SJCRH30 (cell line): ENCODE measurements around the gene PRTN3. TPM values are rescaled to one million over a fixed set of nuclear protein-coding genes. Genes with fewer than 3 reads are reported as not detected.

Source experiments
- DNase-seq, 2 experiments: peaks; one replicate each; pipeline ENCODE4 v3.0.0-alpha.2; 2015 to 2020
- H3K27ac ChIP-seq: fragments of 250-450 bp; sonication (Bioruptor Pico); 2 replicates; pipeline ENCODE4 v1.5.1; 2020; ENCODE audit warnings: mild to moderate bottlenecking, moderate library complexity
- H3K27me3 ChIP-seq: fragments of 250-450 bp; sonication (Bioruptor Pico); 2 replicates; pipeline ENCODE4 v1.5.1; 2020; ENCODE audit warnings: mild to moderate bottlenecking, moderate library complexity
- H3K36me3 ChIP-seq: fragments of 250-450 bp; sonication (Bioruptor Pico); 2 replicates; pipeline ENCODE4 v1.5.1; 2020; ENCODE audit warnings: mild to moderate bottlenecking, moderate library complexity
- H3K4me1 ChIP-seq: fragments of 250-450 bp; sonication (Bioruptor Pico); 2 replicates; pipeline ENCODE4 v1.5.1; 2020; ENCODE audit warnings: mild to moderate bottlenecking, moderate library complexity
- H3K4me3 ChIP-seq: fragments of 250-450 bp; sonication (Bioruptor Pico); 2 replicates; pipeline ENCODE4 v1.5.1; 2020; ENCODE audit warnings: mild to moderate bottlenecking, moderate library complexity
- H3K9me3 ChIP-seq: fragments of 250-450 bp; sonication (Bioruptor Pico); replicated peaks from 2 replicates; pipeline ENCODE4 v1.5.1; 2020; ENCODE audit warnings: mild to moderate bottlenecking, moderate library complexity
- total RNA-seq: library from RNA; depleted of rRNA; stranded (reverse); fragments of >200 nt; shearing (Covaris generic); gene quantifications from 2 replicates; pipeline ENCODE4 v1.2.3, GENCODE V29; 2014

PRTN3 gene
- total RNA-seq, 1 experiment from 2014 or later: not detected

DNA sequence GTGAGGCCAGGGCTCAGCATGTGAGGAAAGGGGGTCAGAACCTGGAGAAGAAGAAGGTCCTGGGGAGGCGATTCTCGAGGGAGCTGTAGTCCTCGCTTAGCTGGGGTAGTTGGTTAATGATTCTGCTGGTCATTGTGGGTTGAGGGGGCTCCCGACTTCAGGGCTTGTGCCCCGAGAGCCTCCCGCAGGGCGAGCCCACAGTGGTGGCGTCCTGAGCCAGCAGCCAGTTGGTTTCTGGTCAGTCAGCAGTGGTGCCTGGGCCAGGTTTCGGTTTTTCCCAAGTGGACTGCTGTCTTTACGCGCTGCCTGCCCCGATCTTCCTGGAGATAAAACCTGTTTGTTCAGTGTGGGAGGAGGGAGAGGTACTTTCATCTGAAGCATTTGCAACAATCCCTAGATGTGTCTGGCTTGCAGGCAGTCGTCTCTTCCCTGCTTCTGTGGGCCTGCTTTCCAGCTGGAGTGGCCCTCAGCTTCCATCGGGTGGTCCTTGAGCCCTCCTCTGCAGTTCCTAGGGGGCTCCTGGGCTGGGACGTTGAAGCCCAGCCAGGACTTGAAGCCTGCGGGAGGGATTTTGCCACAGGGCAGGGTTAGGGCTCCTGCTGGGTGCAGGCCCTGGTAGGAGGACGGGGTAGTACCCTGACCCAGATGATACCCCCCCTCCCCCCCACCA is 40.3 kb upstream of the PRTN3 start:
- Histone ChIP-seq H3K27me3 (no peaks in the 10 kb centered on the region), H3K27ac (no peak overlapping the region), H3K4me1 (peaks cover 3% of the 10 kb centered on the region; the same call in 1 of the 2 replicates), H3K4me3 (no peak overlapping the region), H3K9me3 (no peaks in the 10 kb centered on the region), H3K36me3 (peaks cover 71% of the 10 kb centered on the region)
- DNase-seq: no peak

DNA sequence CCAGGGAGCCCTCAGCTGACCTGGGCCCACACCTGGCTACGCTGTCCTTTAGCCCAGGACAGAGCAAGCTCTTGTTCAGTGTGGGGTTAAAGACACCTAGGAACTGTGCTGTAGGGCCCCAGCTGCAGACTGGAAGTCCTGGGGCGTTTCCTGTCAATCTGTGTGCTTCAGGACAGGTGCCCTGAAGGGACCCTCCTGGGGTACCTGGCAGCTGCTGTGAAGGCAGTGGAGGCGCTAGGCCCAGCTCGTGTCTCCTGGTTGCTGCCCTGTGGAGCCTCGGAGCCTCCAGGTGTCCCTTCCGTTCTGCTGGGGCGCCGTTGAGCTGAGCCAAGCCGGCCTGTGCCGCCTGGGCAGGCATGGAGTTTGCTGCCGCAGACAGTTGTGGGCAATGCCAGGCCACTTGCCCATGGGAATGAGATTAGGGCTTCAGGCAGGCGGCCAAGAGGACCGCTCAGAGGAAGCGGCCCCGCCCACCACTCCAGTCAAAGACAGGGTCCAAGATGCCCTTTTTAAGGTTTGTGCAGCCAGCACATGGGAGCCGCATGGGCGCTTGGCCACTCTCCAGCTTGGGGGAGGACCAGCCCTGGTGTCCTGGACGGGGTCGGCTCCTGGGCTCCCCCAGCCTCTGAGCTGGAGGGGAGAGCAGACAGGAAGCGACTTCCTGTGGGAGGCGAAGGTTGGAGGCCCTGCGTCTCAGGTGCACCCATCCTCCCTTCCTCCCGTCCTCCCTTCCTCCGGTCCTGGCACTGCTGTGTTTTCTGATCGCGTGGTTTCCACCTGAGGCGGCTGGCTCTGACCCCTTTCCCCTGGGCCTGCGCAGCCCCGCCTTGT is 39.6 kb upstream of the PRTN3 start:
- H3K36me3 ChIP-seq: peaks cover 73% of the 10 kb centered on the region
- H3K4me1 ChIP-seq: peaks cover 3% of the 10 kb centered on the region; the same call in 1 of the 2 replicates
- H3K27me3 ChIP-seq: no peaks in the 10 kb centered on the region
- H3K4me3 ChIP-seq: no peak overlapping the region
- DNase-seq: no peak
- H3K27ac ChIP-seq: no peak overlapping the region
- H3K9me3 ChIP-seq: no peaks in the 10 kb centered on the region

DNA sequence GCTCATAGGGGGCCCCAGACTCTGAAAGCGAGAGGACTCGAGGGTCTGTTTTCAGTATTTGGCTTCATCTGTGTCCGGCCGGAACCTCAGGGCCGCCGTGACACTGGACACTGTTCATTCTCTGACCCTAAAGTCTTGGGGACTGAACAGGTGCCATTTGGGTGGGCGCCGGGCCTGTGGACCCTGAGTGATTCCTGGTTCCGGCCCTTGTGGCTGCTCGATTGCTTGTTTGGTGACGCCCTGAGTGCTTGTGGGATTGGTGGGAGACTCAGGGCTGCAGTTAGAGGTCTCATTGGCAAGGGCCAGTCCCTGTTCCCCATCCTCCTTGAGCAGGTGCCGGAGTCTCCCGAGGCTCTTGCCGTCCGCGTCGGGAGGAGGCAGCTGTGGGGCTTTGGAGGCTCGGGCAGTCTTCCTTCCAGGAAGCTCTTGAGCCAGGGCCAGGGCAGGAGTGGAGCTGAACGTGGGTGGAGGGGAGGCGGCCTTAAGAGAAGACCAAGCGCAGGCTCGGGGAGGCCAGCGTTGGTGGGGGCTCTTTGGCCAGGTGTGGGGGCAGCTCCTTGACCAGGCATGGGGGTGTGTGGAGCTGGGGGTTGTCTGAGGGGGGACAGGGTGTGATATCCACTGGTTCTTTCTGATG is 38.8 kb upstream of the PRTN3 start:
- H3K27me3 ChIP-seq: no peaks in the 10 kb centered on the region
- no peaks in the 10 kb centered on the region for H3K9me3 ChIP-seq
- H3K27ac ChIP-seq: no peak overlapping the region
- H3K4me3 ChIP-seq: no peak overlapping the region
- peaks cover 80% of the 10 kb centered on the region for H3K36me3 ChIP-seq
- peaks cover 3% of the 10 kb centered on the region; the same call in 1 of the 2 replicates for H3K4me1 ChIP-seq
- no peak for DNase-seq

GRCh38 chr19:802498-803098 is 38.2 kb upstream of the PRTN3 start:
- DNase-seq: no peak
- Histone ChIP-seq H3K27ac (no peak overlapping the region), H3K27me3 (no peaks in the 10 kb centered on the region), H3K4me3 (no peak overlapping the region), H3K9me3 (no peaks in the 10 kb centered on the region), H3K36me3 (peaks cover 86% of the 10 kb centered on the region), H3K4me1 (peaks cover 3% of the 10 kb centered on the region; the same call in 1 of the 2 replicates)

DNA sequence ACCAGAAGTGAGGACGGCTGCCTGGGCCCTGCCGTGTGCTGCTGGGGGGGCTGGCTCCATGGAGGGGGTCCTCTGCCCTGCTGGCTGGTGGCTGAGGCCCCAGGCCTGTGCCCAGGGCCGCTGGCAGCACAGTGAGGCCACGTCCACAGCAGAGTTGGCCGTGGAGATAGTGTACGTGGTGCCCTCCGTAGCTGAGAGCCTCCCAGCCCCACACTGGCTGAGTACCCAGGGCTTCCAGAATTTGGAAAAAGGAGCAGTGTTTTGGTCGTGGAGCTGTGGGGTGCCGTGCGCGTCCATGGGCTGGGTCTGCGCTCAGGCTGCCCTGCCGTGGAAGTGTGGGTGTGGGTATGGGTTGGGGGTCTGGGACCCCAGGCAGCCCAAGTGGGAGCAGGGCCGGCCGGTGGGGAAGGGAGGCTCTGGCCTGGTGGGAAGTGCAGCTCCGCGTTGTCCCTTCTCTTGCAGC is 37.7 kb upstream of the PRTN3 start:
- Histone ChIP-seq H3K27ac (no peak overlapping the region), H3K9me3 (no peaks in the 10 kb centered on the region), H3K36me3 (peaks cover 90% of the 10 kb centered on the region), H3K27me3 (no peaks in the 10 kb centered on the region), H3K4me3 (no peak overlapping the region), H3K4me1 (peaks cover 3% of the 10 kb centered on the region; the same call in 1 of the 2 replicates)
- no peak for DNase-seq

GRCh38 chr19:803686-804418 is 36.9 kb upstream of the PRTN3 start:
- DNase-seq: no peak
- Histone ChIP-seq H3K36me3 (peaks cover 88% of the 10 kb centered on the region), H3K27me3 (no peaks in the 10 kb centered on the region), H3K27ac (no peak overlapping the region), H3K4me1 (peaks cover 3% of the 10 kb centered on the region; the same call in 1 of the 2 replicates), H3K9me3 (no peaks in the 10 kb centered on the region), H3K4me3 (no peak overlapping the region)

DNA sequence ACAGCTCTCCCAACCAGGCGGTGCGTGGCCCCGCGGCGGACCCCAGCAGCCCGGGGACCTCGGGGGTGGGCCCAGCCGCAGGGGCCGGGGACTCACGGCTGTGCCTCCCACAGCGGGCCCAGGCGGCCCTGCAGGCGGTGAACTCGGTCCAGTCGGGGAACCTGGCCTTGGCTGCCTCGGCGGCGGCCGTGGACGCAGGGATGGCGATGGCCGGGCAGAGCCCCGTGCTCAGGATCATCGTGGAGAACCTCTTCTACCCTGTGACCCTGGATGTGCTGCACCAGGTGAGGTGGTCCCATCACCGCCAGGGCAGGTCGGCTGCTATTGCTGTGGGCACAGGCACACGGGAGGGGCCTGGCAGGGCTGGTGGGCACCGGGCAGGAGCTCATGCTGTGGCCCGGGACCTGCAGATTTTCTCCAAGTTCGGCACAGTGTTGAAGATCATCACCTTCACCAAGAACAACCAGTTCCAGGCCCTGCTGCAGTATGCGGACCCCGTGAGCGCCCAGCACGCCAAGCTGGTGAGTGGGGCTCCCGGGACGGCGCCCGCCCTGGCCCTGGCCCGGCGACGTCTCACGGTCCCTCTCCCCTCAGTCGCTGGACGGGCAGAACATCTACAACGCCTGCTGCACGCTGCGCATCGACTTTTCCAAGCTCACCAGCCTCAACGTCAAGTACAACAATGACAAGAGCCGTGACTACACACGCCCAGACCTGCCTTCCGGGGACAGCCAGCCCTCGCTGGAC is 36.2 kb upstream of the PRTN3 start:
- Histone ChIP-seq H3K9me3 (no peaks in the 10 kb centered on the region), H3K4me1 (no peaks in the 10 kb centered on the region; the same call in 1 of the 2 replicates), H3K27ac (no peak overlapping the region), H3K4me3 (no peak overlapping the region), H3K36me3 (peaks cover 90% of the 10 kb centered on the region), H3K27me3 (no peaks in the 10 kb centered on the region)
- no peak for DNase-seq

GRCh38 chr19:805166-805551 is 35.6 kb upstream of the PRTN3 start:
- H3K36me3 ChIP-seq: peaks cover 90% of the 10 kb centered on the region

DNA sequence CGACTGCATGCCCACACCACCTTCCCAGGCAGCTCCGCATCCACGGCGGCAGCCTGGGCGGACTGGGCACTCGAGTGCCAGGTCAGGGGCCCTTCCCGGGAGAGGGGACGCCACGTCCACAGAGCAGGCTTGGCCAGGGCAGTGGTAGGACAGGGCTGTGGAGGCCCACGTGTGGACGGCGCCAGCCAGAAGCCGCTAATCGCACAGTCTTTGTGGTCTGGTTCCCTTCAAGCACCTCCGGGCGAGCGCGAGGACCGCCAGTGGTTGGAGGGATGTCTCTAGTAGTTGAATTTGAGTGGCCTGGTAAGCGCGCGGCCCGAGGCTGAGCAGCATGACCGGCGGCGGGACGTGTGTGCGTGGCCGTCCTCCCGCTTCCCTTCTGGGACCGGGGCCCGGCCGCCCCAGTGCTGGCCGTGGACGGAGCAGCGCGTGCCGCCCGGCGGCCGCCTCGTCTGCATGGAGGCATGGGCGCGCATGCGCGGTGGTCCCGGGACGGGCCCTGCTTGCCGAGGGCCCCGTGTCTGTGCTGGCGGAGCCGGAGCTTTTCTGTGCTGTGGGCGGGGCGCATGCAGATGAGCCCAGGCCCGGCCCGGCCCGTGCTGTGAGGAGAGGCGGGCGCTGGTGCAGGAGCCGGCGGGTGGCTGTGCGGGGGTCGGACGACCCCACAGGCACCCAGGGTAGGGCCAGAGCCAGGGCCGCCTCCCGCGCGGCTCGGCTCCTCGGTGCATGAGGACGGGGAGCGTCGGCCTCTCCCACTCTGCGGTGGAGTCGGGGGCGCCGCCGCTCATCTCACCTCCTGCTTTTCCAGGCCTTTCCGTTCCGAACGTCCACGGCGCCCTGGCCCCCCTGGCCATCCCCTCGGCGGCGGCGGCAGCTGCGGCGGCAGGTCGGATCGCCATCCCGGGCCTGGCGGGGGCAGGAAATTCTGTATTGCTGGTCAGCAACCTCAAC is 34.9 kb upstream of the PRTN3 start:
- no peaks in the 10 kb centered on the region for H3K4me1 ChIP-seq
- DNase-seq: no peak
- no peak overlapping the region for H3K27ac ChIP-seq
- peaks cover 91% of the 10 kb centered on the region for H3K36me3 ChIP-seq
- H3K9me3 ChIP-seq: no peaks in the 10 kb centered on the region
- no peak overlapping the region for H3K4me3 ChIP-seq
- no peaks in the 10 kb centered on the region for H3K27me3 ChIP-seq

More at GRCh38 chr19:805166-805551, 35.6 kb upstream of the PRTN3 start:
- H3K9me3 ChIP-seq: no peaks in the 10 kb centered on the region
- no peak for DNase-seq
- H3K4me3 ChIP-seq: no peak overlapping the region
- H3K4me1 ChIP-seq: no peaks in the 10 kb centered on the region; the same call in 1 of the 2 replicates
- H3K27me3 ChIP-seq: no peaks in the 10 kb centered on the region
- no peak overlapping the region for H3K27ac ChIP-seq

DNA sequence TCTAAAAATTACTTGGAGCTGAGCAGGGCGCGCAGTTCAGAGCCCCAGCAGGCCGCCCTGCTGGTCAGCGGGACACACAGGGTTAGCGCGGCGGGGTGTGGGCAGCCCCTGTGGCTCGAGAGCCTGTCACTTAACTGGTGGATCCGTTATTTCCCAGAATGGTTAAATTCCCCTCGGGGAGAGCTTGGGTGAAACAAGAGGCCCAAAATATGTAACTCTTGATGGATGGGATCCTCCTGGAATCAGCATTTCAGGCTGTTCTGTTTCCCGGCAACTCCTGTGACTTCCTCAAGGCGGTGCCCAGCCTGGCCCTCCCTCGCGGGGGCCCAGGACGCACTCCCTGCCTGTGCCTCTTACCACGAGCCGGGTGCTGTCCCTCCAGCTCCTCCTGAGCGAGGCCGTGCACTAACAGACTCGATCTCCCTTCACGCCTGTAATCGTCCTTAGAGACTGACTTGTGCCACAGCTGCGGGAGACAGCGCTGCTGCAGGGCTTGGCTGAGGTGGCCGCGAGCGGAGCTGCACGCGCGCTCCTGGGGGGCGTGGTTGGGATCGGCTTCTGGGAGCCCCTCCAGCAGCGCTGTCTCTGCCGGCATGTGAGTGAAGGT is 33.9 kb upstream of the PRTN3 start:
- Histone ChIP-seq H3K36me3 (peaks cover 92% of the 10 kb centered on the region), H3K27ac (no peak overlapping the region)

DNA sequence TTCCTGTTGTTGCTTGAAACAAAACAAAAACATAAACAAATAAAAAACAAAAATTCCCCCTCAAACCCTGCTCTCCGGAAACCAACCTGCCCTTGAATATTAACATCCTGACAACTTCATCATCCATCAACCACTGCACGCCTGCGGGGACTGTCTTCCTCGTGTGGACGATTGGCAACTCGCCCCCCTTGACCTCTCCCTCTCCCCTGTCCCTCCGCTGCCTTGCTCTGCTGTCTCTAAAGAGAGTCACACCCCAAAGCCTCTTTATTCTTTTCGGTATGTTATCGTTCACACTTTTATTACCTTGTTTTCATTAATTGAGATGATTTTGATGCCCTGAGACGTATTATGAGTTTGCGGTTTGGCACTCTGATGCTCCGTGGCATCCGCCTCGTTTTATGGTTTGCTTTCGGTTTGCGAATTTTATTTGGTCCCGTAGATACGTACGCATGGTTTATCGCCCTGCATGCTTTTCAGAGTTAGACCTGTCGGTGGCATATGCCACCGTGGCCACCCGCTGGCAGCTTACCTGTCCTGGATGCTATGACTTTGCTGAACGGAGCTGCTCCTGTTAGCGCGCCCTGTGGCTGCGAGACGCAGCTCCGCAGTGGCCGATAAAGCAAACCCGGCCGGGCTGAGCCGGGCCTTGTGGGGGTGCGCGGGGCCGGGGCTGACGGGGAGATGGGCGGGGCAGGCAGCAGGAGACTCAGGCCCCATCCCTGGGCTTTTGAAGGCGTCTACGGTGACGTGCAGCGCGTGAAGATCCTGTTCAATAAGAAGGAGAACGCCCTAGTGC is 33.0 kb upstream of the PRTN3 start:
- Histone ChIP-seq H3K36me3 (peaks cover 85% of the 10 kb centered on the region), H3K27me3 (no peaks in the 10 kb centered on the region), H3K4me1 (no peaks in the 10 kb centered on the region), H3K4me3 (no peak overlapping the region), H3K27ac (no peak overlapping the region), H3K9me3 (no peaks in the 10 kb centered on the region)
- DNase-seq: no peak

More for the DNA sequence above, 33.9 kb upstream of the PRTN3 start:
- DNase-seq: no peak
- Histone ChIP-seq H3K4me3 (no peak overlapping the region), H3K4me1 (no peaks in the 10 kb centered on the region), H3K9me3 (no peaks in the 10 kb centered on the region), H3K27me3 (no peaks in the 10 kb centered on the region)

- Histone ChIP-seq H3K9me3 (no peaks in the 10 kb centered on the region), H3K4me3 (no peak overlapping the region), H3K4me1 (no peaks in the 10 kb centered on the region), H3K27ac (no peak overlapping the region), H3K27me3 (no peaks in the 10 kb centered on the region), H3K36me3 (peaks cover 80% of the 10 kb centered on the region)
- no peak for DNase-seq
These were observed 32.4 kb upstream of the PRTN3 start for GRCh38 chr19:808423-808775.
